ENCODE results near the gene COL26A1. TPM values are rescaled to one million over a fixed set of nuclear protein-coding genes. Genes with fewer than 3 reads are reported as not detected.

The COL26A1 gene
- polyA plus RNA-seq, 1 donor from 2014 or later, result 36.6 TPM

- no peaks in the 10 kb centered on the region for H3K9me2 ChIP-seq (ENCODE audit: insufficient read depth, low read length)
These were observed 200.0 kb downstream of the COL26A1 start for GRCh38 chr7:101562531-101563197.

More at GRCh38 chr7:101562531-101563197, 200.0 kb downstream of the COL26A1 start:
- no peak overlapping the region for H2AFZ ChIP-seq (ENCODE audit: low read depth, low read length)
- H3K9me3 ChIP-seq (ENCODE audit: low read length), result no peaks in the 10 kb centered on the region
- H3K27ac ChIP-seq (ENCODE audit: low read length), result no peak overlapping the region
- no peak overlapping the region for H3K4me2 ChIP-seq (ENCODE audit: low read length)
- H3K27me3 ChIP-seq (ENCODE audit: insufficient read depth, low read depth, low read length), result no peaks in the 10 kb centered on the region
- no peak overlapping the region for H3K9ac ChIP-seq (ENCODE audit: low read length)
- TF ChIP-seq EP300 (conservative IDR thresholded peaks at IDR 0.05; ENCODE audit: poor library complexity, severe bottlenecking) (no peak), EZH2 (IDR thresholded peaks at IDR 0.05; ENCODE audit: borderline replicate concordance, insufficient read depth, low read length, poor library complexity, severe bottlenecking) (no peak), CTCF (IDR thresholded peaks at IDR 0.05; ENCODE audit: poor library complexity, severe bottlenecking) (no peak), REST (IDR thresholded peaks at IDR 0.05; ENCODE audit: borderline replicate concordance) (no peak), POLR2AphosphoS5 (IDR thresholded peaks at IDR 0.05) (no peak), SMC3 (conservative IDR thresholded peaks at IDR 0.05; ENCODE audit: poor library complexity) (no peak), MXI1 (conservative IDR thresholded peaks at IDR 0.05; ENCODE audit: poor library complexity, severe bottlenecking) (no peak), RAD21 (conservative IDR thresholded peaks at IDR 0.05) (no peak), TAF1 (IDR thresholded peaks at IDR 0.05; ENCODE audit: low read depth) (no peak)
- no peak overlapping the region for H3K4me3 ChIP-seq (ENCODE audit: low read length)
- H3K36me3 ChIP-seq (ENCODE audit: insufficient read depth, low read length), result no peaks in the 10 kb centered on the region
- no peaks in the 10 kb centered on the region for H4K20me1 ChIP-seq (ENCODE audit: insufficient read depth)
- no peaks in the 10 kb centered on the region for H3K79me2 ChIP-seq (replicated peaks; ENCODE audit: insufficient read depth, low read length)
- H3F3A ChIP-seq (ENCODE audit: insufficient read depth, low read length, poor library complexity, severe bottlenecking), result peaks cover 3% of the 10 kb centered on the region

Data from neural cell (in vitro differentiated cells).